Dendritic cell treated with granulocyte-macrophage colony-stimulating factor and Interleukin-4, amounts not matched to agents 40 ng/mL and 50 ng/mL, for 4 days (primary cell): ENCODE measurements around the gene DAB1.
"Not testable (repeated sequence)": the region's sequence is repeated elsewhere in the genome, so short reads cannot be mapped to it uniquely, and the experiment has no call there.

Experiments
- H3K27ac Mint-ChIP-seq: one replicate; pipeline ENCODE4 v1.8.0; 2022; ENCODE audit warnings: mild to moderate bottlenecking, mixed read lengths
- H3K27me3 Mint-ChIP-seq: one replicate; pipeline ENCODE4 v1.8.0; 2022; ENCODE audit warnings: mild to moderate bottlenecking, mixed read lengths
- H3K36me3 Mint-ChIP-seq: one replicate; pipeline ENCODE4 v1.8.0; 2022; ENCODE audit warnings: low read depth, mixed read lengths
- H3K4me1 Mint-ChIP-seq: one replicate; pipeline ENCODE4 v1.8.0; 2022; ENCODE audit warnings: low read depth, mixed read lengths
- H3K4me3 Mint-ChIP-seq: one replicate; pipeline ENCODE4 v1.8.0; 2022; ENCODE audit warnings: mild to moderate bottlenecking, moderate library complexity, mixed read lengths
- H3K9me3 Mint-ChIP-seq: one replicate; pipeline ENCODE4 v1.8.0; 2022; ENCODE audit warnings: mixed read lengths
- intact Hi-C: fragments of 100-400 bp; cut with micrococcal nuclease; formaldehyde crosslinking; loops from one replicate; pipeline ENCODE4 v1.15.0; 2022

DAB1 gene

DNA sequence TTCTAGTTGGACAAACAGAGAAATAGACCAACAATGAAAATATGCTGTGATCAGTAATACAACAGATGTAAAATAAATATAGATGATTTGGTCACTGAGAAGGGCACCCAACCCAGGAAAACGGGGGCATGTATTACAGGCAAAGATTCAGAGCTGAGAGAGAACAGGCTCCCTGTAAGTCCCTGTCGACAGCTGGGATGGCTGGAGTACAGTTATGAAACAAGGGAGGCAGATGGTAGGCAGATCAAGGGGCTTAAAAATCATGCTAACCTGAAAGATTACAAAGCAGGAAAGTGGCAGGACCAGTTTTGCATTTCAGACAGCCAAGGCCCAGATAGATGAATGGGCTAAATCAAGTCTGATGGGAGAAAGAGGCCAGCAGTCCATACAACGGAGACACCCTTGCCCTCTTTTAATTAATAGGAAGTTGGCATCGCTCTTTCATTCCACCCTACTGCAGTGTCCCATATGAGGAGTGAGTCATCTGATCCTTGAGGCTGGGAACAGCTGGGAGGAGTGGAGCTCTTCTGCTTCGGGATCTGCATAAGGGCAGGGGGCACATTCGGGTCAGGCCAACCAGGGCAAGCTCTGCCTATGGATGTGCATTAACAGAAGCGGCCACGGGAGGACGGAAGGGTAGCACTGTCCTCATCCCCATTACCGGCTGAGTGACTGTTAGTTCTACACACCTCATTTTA lies 171.1 kb downstream of the DAB1 start:
- Mint-ChIP-seq H3K27me3 (no peaks in the 10 kb centered on the region), H3K4me3 (no peak overlapping the region), H3K36me3 (no peaks in the 10 kb centered on the region), H3K4me1 (no peaks in the 10 kb centered on the region), H3K9me3 (no peaks in the 10 kb centered on the region), H3K27ac (no peak overlapping the region)
- intact Hi-C loops, result no loop called here

DNA sequence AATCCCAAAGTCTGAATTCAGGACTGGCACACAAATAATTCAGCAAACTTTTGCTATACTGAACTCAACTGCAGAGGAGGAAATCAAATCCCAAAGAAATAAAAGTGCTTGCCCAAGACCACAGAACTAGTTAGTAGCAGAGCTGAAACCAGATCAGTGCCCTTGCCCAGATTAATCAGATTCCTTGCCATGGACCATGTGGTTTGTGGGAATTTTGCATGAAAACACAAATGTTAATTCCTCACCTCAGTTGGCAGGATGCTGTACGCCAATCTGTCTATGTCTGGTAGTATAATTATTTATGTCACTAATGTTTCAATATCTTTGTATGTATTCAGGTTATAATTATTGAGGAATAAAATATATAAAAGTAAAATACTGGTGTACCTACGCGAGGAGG lies 173.8 kb downstream of the DAB1 start:
- no peak overlapping the region for H3K27ac Mint-ChIP-seq
- intact Hi-C loops, result no loop called here
- no peak overlapping the region for H3K4me3 Mint-ChIP-seq
- H3K4me1 Mint-ChIP-seq, result no peaks in the 10 kb centered on the region
- H3K36me3 Mint-ChIP-seq, result no peaks in the 10 kb centered on the region
- no peaks in the 10 kb centered on the region for H3K27me3 Mint-ChIP-seq
- peaks cover 16% of the 10 kb centered on the region for H3K9me3 Mint-ChIP-seq

DNA sequence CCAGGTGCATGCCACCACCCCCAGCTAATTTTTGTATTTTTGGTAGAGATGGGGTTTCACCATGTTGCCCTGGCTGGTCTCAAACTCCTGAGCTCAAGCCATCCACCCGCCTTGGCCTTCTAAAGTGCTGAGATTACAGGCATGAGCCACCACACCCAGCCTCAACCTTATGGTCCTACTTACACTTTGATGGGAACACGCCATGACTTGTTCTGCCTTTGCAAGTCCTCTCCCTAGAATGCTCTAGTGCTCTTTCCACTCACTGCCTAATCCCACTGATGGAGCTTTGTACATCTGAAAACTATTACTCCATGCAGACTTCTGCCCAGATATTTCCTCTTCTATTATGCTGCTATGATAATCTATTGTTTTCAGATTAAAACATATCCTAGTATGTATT lies 174.3 kb downstream of the DAB1 start:
- Mint-ChIP-seq H3K4me1 (no peaks in the 10 kb centered on the region), H3K36me3 (no peaks in the 10 kb centered on the region), H3K4me3 (no peak overlapping the region), H3K9me3 (peaks cover 21% of the 10 kb centered on the region), H3K27ac (no peak overlapping the region), H3K27me3 (no peaks in the 10 kb centered on the region)
- intact Hi-C loops, result no loop called here

GRCh38 chr1:57248830-57249229 lies 175.0 kb downstream of the DAB1 start:
- Mint-ChIP-seq H3K9me3 (peaks cover 22% of the 10 kb centered on the region), H3K27ac (no peak overlapping the region), H3K4me1 (no peaks in the 10 kb centered on the region), H3K4me3 (no peak overlapping the region), H3K27me3 (no peaks in the 10 kb centered on the region), H3K36me3 (no peaks in the 10 kb centered on the region)
- intact Hi-C loops, result no loop called here

GRCh38 chr1:57238233-57238781 lies 185.6 kb downstream of the DAB1 start:
- intact Hi-C loops, result no loop called here
- H3K4me3 Mint-ChIP-seq, result no peak overlapping the region
- no peaks in the 10 kb centered on the region for H3K9me3 Mint-ChIP-seq
- H3K27me3 Mint-ChIP-seq, result no peaks in the 10 kb centered on the region
- no peaks in the 10 kb centered on the region for H3K36me3 Mint-ChIP-seq
- H3K4me1 Mint-ChIP-seq, result no peaks in the 10 kb centered on the region
- H3K27ac Mint-ChIP-seq, result no peak overlapping the region

- Mint-ChIP-seq H3K27me3 (no peaks in the 10 kb centered on the region), H3K36me3 (no peaks in the 10 kb centered on the region), H3K4me3 (no peak overlapping the region), H3K9me3 (no peaks in the 10 kb centered on the region), H3K4me1 (no peaks in the 10 kb centered on the region), H3K27ac (no peak overlapping the region)
- intact Hi-C loops, result no loop called here
Observed at GRCh38 chr1:57235730-57236510, 187.9 kb downstream of the DAB1 start.

GRCh38 chr1:57234459-57234858 lies 189.4 kb downstream of the DAB1 start:
- Mint-ChIP-seq H3K4me3 (no peak overlapping the region), H3K4me1 (no peaks in the 10 kb centered on the region)

GRCh38 chr1:57232500-57232899 lies 191.4 kb downstream of the DAB1 start:
- no peak overlapping the region for H3K4me3 Mint-ChIP-seq
- H3K36me3 Mint-ChIP-seq, result no peaks in the 10 kb centered on the region
- H3K27ac Mint-ChIP-seq, result no peak overlapping the region
- intact Hi-C loops, result no loop called here
- H3K4me1 Mint-ChIP-seq, result no peaks in the 10 kb centered on the region
- H3K9me3 Mint-ChIP-seq, result no peaks in the 10 kb centered on the region
- no peaks in the 10 kb centered on the region for H3K27me3 Mint-ChIP-seq

More at GRCh38 chr1:57234459-57234858, 189.4 kb downstream of the DAB1 start:
- no peaks in the 10 kb centered on the region for H3K9me3 Mint-ChIP-seq
- intact Hi-C loops, result no loop called here
- no peak overlapping the region for H3K27ac Mint-ChIP-seq
- no peaks in the 10 kb centered on the region for H3K27me3 Mint-ChIP-seq
- no peaks in the 10 kb centered on the region for H3K36me3 Mint-ChIP-seq

- no peaks in the 10 kb centered on the region for H3K4me1 Mint-ChIP-seq
- no peak overlapping the region for H3K27ac Mint-ChIP-seq
- no peaks in the 10 kb centered on the region for H3K9me3 Mint-ChIP-seq
- no peaks in the 10 kb centered on the region for H3K27me3 Mint-ChIP-seq
- intact Hi-C loops, result no loop called here
- no peaks in the 10 kb centered on the region for H3K36me3 Mint-ChIP-seq
- H3K4me3 Mint-ChIP-seq, result no peak overlapping the region
Observed at GRCh38 chr1:57229998-57230397, 193.9 kb downstream of the DAB1 start.

DNA sequence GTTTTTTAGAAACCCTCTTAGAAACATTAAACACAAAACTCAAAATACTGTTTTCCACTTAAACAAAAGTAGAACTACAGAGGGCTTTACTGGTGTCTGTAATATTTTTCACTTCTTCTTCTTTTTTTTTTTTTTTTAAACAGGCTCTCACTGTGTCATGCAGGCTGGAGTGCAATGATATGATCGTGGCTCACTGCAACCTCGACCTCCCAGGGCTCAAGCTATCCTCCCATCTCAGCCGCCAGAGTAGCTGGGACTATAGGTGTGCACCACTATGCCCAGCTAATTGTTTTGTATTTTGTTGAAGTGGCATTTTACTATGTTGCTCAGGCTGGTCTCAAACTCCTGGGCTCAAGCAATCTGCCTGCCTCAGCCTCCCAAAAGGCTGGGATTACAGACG lies 194.8 kb downstream of the DAB1 start:
- no peak overlapping the region for H3K4me3 Mint-ChIP-seq
- no peaks in the 10 kb centered on the region for H3K36me3 Mint-ChIP-seq
- H3K4me1 Mint-ChIP-seq, result no peaks in the 10 kb centered on the region
- no peak overlapping the region for H3K27ac Mint-ChIP-seq
- intact Hi-C loops, result no loop called here
- H3K9me3 Mint-ChIP-seq, result no peaks in the 10 kb centered on the region
- H3K27me3 Mint-ChIP-seq, result no peaks in the 10 kb centered on the region

DNA sequence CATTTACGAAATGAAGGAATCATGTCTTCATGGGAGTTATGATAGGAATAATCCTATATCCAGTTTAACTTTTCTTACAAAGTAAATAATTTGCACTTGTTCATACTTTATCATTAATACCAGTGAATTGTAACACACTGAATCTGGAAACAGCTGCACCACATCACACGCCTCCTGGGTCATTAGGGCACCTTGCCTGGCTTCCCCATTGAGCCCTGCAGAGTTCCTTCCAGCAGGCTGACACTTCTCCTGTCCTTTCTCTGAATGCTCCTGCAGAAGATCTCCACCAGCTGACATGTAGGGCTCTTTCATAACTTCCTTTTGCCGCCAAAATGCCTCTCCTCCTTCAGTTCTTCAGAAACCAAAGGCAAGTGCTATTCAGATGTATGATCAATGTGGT lies 201.1 kb downstream of the DAB1 start:
- Mint-ChIP-seq H3K9me3 (no peaks in the 10 kb centered on the region), H3K36me3 (no peaks in the 10 kb centered on the region), H3K27me3 (no peaks in the 10 kb centered on the region), H3K4me1 (no peaks in the 10 kb centered on the region), H3K27ac (no peak overlapping the region), H3K4me3 (no peak overlapping the region)
- intact Hi-C loops, result no loop called here

DNA sequence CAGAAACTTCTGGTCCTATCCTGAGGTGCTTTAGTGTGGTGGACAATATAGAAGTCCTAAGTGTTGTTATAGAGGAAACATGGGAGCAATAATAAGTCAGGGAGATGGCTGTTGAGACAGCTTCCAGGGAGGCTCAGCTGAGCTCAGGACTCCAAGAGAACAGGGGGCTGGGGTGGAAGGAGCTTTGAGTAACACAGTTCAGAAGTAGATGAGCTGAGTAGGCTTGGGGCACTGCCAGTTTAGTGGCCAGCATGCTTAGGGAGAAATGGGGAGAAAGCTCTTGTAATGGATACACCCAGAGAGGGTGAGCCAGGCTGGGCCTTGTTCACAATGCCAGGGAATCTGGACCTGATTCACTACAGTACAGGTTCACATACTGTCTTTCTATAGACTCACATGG lies 201.6 kb downstream of the DAB1 start:
- Mint-ChIP-seq H3K27ac (no peak overlapping the region), H3K9me3 (no peaks in the 10 kb centered on the region), H3K27me3 (no peaks in the 10 kb centered on the region), H3K4me3 (no peak overlapping the region), H3K36me3 (no peaks in the 10 kb centered on the region), H3K4me1 (no peaks in the 10 kb centered on the region)
- intact Hi-C loops, result no loop called here

DNA sequence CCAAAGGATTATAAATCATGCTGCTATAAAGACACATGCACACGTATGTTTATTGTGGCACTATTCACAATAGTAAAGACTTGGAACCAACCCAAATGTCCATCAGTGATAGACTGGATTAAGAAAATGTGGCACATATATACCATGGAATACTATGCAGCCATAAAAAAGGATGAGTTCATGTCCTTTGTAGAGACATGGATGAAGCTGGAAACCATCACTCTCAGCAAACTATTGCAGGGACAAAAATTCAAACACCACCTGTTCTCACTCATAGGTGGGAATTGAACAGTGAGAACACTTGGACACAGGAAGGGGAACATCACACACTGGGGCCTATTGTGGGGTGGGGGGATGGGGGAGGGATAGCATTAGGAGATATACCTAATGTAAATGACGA lies 203.0 kb downstream of the DAB1 start:
- intact Hi-C loops, H3K36me3 Mint-ChIP-seq, H3K9me3 Mint-ChIP-seq, H3K4me1 Mint-ChIP-seq, H3K4me3 Mint-ChIP-seq, H3K27ac Mint-ChIP-seq, H3K27me3 Mint-ChIP-seq: not testable (repeated sequence)

DNA sequence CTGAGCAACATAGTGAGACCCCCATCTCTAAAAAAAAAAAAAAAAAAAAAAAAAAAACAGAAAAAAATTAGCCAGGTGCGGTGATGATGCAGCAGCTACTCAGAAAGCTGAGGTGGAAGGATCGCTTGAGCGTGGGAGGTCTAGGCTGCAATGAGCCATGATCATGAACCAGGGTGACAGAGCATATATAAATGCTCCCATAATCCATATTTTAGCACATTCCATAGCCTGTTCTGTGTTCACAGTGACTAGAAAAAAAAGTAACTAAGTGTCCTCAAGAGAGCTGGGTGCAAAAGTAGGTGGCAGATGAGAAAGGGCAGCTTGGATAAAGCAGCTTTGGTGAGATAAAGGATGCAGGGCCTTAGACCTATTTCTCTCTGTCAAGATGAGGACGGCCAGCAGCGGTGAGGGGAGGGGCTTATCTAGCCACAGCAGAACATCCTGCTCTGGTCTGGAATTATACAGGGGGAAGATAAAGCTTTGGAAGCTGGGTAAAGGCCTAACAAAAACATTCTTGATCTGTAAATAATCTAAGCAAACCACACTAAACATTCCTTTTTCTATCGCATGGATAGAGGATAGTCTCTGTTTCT lies 205.3 kb downstream of the DAB1 start:
- Mint-ChIP-seq H3K36me3 (no peaks in the 10 kb centered on the region), H3K27me3 (no peaks in the 10 kb centered on the region), H3K27ac (no peak overlapping the region), H3K4me3 (no peak overlapping the region), H3K4me1 (no peaks in the 10 kb centered on the region), H3K9me3 (no peaks in the 10 kb centered on the region)
- intact Hi-C loops, result no loop called here
